T47D (cell line): Measurements from ENCODE around the gene FH.

Experiments
- DNase-seq, 2 experiments: peaks; one replicate each; pipeline versions ENCODE4 v3.0.0 to v3.0.0-alpha.2; 2011 to 2012; ENCODE audit warnings: low read depth in 1 of 2, low spot score in 1 of 2
- JUND ChIP-seq: IDR thresholded peaks from 2 replicates; pipeline ENCODE4 v1.6.1; 2012; ENCODE audit warnings: low read depth
- in situ Hi-C: cut with HindIII; loops from 2 replicates; pipeline ENCODE4 v1.10.0; 2016; ENCODE audit warnings: low sequenced_read_pairs, low pct_unique_long_range_greater_than_20kb

The FH gene

DNA sequence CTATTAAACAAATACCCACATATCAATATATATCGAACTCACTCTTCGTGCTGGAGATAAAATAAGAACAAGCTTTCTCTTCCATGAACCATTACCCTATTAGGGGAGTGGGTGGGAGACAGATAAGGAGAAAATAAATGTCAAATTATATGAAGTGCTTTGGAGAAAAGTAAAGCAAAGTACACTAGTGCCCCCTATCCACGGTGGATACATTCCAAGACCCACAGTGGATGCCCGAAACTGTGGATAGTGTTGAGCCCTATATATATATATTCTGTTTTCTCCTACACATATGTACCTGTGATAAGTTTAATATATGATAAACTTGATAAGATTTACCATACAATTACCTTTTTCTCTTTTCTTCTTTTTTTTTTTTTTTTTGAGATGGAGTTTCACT is 54.6 kb downstream of the FH start:
- DNase-seq = no peak
- no peak for TF ChIP-seq JUND
- in situ Hi-C loops = no loop called here

DNA sequence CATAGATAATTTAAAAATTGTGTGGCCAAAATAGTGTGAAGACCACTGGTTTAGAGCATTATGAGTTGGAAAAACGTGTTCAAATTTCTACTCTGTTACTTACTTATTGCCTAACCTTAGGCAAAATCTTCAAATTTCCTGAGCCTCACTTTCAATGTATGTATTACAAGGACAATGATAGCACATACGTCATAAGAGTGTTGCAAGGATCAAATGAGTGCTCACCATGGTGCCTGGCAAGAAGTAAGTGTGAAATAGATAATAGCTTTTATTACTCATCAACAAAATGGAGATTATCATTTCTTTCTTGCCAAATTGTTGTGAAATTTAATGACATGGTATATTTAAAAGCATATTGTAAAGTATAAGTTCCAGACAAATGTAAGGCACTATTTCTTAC is 57.2 kb downstream of the FH start:
- DNase-seq = no peak
- TF ChIP-seq JUND = no peak
- in situ Hi-C loops = no loop called here

DNA sequence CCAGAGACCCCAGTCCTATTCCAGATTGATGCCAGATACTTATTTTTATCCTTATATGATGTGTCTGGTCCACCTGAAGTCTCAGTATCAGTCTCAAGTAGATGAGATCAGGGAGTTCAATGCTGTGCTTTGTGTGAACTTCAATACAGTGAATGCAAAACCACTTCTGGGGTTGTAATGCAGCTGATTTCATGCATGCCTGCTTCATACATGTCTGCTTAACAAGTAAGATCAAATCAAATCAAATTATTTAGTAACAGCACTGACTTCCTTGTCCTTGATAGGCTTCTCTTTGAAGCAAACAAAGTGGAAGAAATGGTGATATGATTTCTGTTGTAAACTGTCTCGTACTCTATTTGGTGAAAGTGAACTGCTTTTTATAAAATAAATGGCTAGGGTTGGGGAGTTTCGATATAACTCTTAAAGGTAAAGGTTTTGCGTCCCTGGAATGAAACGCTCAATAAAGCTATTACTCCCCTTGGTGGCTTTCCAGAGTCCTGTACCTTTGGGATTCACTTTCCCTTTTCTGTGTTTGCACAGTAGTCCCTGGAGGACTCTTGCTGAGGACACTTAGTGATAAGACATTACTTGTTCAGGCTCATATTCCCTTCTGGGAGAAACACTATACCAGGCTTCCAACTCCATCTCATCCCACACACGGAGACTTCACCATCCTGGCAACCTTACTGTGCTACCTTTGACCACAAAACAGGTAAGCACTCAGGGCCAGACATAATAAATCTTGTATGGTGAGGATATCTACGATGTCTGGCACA is 59.3 kb downstream of the FH start:
- no peak for DNase-seq
- no peak for TF ChIP-seq JUND
- in situ Hi-C loops = no loop called here

DNA sequence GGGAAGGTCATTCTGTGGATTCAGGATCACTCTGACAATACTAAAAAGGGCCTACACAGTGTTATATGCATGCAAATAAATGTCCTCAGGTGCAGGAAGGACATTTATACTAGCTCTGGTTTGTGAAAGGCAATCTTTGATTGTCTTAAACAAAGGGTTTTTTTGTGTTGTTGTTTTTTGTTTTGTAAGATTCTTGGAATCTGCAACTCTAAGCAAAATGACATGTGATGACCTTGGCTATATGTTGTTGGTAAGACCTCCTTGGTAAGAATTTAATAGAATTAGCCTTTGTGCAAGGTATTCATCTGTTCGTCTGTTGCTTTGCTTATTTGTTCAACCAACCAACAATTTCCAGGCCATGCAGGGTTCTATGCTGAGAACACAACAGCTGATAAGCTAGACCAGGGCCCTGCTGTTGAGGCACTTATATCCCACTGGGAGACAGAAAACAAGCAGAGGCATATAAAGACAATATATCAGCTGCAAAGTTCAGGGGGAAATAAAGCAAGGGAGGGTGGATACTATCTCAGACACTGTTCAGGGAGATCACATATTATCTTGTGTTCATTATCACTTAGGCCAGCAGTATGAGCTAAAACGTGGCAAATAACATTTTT is 60.3 kb downstream of the FH start:
- no peak for DNase-seq
- in situ Hi-C loops = no loop called here
- no peak for TF ChIP-seq JUND

DNA sequence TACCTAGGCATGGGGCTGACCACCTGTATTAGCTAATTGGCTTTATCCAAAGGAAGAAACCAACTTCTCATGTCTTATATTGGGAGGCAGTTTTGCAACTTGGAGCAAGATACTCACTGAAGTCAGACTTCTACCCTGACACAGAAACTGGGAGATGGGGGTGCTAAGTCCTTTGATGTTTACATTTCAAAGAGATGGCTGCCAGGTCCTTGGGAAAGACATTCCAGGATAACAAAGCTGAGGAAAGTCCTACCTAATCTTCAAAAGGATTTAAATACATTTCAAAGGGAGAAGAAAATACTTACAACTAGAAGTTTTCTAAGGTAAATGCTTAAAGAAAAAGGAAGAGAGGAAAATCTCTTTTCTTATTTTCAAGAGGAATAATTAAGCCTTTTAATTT is 62.1 kb downstream of the FH start:
- no peak for DNase-seq
- TF ChIP-seq JUND = no peak
- in situ Hi-C loops = no loop called here

DNA sequence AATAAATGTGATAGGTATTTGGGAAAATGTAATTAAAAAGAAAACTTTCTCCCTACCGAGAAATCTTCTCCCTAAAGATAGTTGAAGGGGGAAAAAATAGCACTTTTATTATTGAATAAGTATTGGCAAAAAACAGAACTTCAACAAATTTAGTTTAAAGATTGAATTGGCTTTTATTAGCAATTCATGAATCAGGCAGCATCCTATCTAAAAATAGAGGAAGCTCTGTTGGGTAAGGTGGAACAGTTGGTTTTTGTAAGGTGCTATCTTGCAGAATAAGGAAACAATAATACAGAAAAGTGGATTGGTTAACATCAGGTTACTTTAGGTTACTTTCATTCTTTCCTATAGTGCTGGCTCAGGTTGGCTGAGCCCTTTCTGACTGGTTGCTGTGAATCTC is 62.8 kb downstream of the FH start:
- no peak for TF ChIP-seq JUND
- DNase-seq = no peak
- in situ Hi-C loops = no loop called here

DNA sequence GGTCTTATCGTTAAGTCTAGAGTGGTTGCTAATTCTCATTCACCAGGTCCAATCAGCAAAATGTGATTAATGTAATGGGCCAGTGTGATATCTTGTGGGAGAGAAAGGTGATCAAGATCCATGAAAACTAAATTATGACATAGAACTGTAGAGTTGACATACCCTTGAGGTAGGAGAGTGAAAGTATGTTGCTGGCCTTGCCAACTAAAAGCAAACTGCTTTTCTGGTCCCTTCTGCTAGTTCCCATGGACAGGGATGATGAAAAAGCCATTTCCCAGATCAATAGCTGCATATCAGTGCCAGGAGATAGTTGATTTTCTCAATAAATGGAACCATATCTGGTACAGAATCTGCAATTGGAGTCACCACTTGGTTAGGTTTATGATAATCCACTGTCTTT is 65.8 kb downstream of the FH start:
- in situ Hi-C loops = no loop called here
- TF ChIP-seq JUND = no peak
- DNase-seq = no peak

DNA sequence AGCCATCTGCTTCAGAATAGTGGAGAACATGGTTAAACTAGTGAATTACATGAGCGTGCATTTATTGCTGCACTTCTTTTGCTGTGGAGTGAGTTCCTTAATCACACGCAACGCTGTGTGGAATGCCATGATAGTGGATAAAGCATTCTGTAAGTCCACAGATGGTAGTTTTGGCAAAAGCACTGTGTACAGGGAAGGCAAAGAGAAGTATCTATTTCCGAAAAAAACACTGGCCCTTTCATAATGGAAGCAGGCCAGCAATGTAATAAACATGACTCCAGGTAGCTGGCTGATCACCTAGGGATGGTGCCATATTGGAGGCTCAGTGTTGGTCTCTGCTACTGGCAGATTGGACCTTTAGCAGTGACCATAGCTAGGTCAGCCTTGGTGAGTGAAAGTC is 67.6 kb downstream of the FH start:
- in situ Hi-C loops = no loop called here
- DNase-seq = no peak
- no peak for TF ChIP-seq JUND
